ENCODE data around the gene TSR3.

The TSR3 gene

GRCh38 chr16:1309888-1310831, 41.5 kb downstream of the TSR3 start:
- POLR2A ChIA-PET = interaction anchor here (1.0 kb wide), 2 partner anchors 10 to 19 kb away, joined by 3 read pairs; no protein-coding TSS in a partner anchor
- CTCF ChIA-PET = no interaction called here
- peak; percentile 36; the same call in 1 of the 2 replicates for TF ChIP-seq FOXM1 (IDR thresholded peaks at IDR 0.05; ENCODE audit: borderline replicate concordance)
- no peak for TF ChIP-seq TARDBP (IDR thresholded peaks at IDR 0.05)
- no peak for DNase-seq (ENCODE audit: extremely low spot score)

- peak; percentile 91 for DNase-seq (ENCODE audit: extremely low spot score)
- ChIA-PET CTCF (no interaction called here), POLR2A (interaction anchor here (1.0 to 1.2 kb wide), 7 partner anchors 11 to 111 kb away, joined by 3 to 8 read pairs (median 3); partner anchors contain the start of gene UQCC4)
- TF ChIP-seq L3MBTL2 (conservative IDR thresholded peaks at IDR 0.05) (peak; percentile 69), PKNOX1 (IDR thresholded peaks at IDR 0.05) (no peak), TARDBP (IDR thresholded peaks at IDR 0.05) (peak; percentile 71; the same call in 1 of the 2 replicates), FOXM1 (IDR thresholded peaks at IDR 0.05; ENCODE audit: borderline replicate concordance) (peak; percentile 77), ARNT (IDR thresholded peaks at IDR 0.05) (peak; percentile 65)
These were observed 42.4 kb downstream of the TSR3 start, which contains the start of gene UBE2I for GRCh38 chr16:1308977-1309885. UBE2I (plus strand) TSS chr16:1309636; CDS start chr16:1314031, 4,395 bp downstream.

- TF ChIP-seq PKNOX1 (IDR thresholded peaks at IDR 0.05) = peak; percentile 62; the same call in 1 of the 2 replicates
- TF ChIP-seq ZNF384 (IDR thresholded peaks at IDR 0.05) = no peak
- no peak for TF ChIP-seq SUZ12 (IDR thresholded peaks at IDR 0.05)
- POLR2A ChIA-PET = interaction anchor here (1.0 to 1.2 kb wide), 5 partner anchors 18 to 112 kb away, joined by 3 to 8 read pairs (median 3); partner anchors contain the start of gene UQCC4
- DNase-seq (ENCODE audit: extremely low spot score) = no peak
- CTCF ChIA-PET = no interaction called here
These were observed 43.4 kb downstream of the TSR3 start for GRCh38 chr16:1308036-1308976.

GRCh38 chr16:1306334-1306733, 45.3 kb downstream of the TSR3 start:
- ChIA-PET POLR2A (interaction anchor here (1.0 kb wide), 1 partner anchor 41 kb away, joined by 3 read pairs; no protein-coding TSS in a partner anchor), CTCF (no interaction called here)

GRCh38 chr16:1305823-1306222, 45.9 kb downstream of the TSR3 start:
- TF ChIP-seq LEF1 (IDR thresholded peaks at IDR 0.05; ENCODE audit: borderline replicate concordance) = no peak
- ChIA-PET POLR2A (interaction anchor here (0.8 to 1.0 kb wide), 2 partner anchors 38 to 41 kb away, joined by 3 read pairs; no protein-coding TSS in a partner anchor), CTCF (no interaction called here)
- no peak for DNase-seq (ENCODE audit: extremely low spot score)

More at GRCh38 chr16:1306334-1306733, 45.3 kb downstream of the TSR3 start:
- TF ChIP-seq BHLHE40 (IDR thresholded peaks at IDR 0.05; ENCODE audit: borderline replicate concordance) (no peak), PKNOX1 (IDR thresholded peaks at IDR 0.05) (no peak), SP1 (IDR thresholded peaks at IDR 0.05) (no peak), SUZ12 (IDR thresholded peaks at IDR 0.05) (no peak), FOXM1 (IDR thresholded peaks at IDR 0.05; ENCODE audit: borderline replicate concordance) (no peak), TARDBP (IDR thresholded peaks at IDR 0.05) (no peak), L3MBTL2 (conservative IDR thresholded peaks at IDR 0.05) (no peak), ELF4 (IDR thresholded peaks at IDR 0.05) (no peak), LEF1 (IDR thresholded peaks at IDR 0.05; ENCODE audit: borderline replicate concordance) (no peak), HDGF (IDR thresholded peaks at IDR 0.05; ENCODE audit: borderline replicate concordance) (no peak), CTBP1 (IDR thresholded peaks at IDR 0.05; ENCODE audit: borderline replicate concordance) (no peak), FOXK2 (IDR thresholded peaks at IDR 0.05) (no peak), ARNT (IDR thresholded peaks at IDR 0.05) (no peak), FOXA1 (IDR thresholded peaks at IDR 0.05) (no peak), NFRKB (IDR thresholded peaks at IDR 0.05) (no peak), ZNF384 (IDR thresholded peaks at IDR 0.05) (no peak)
- no peak for DNase-seq (ENCODE audit: extremely low spot score)
